Effector memory CD8-positive, alpha-beta T cell (primary cell): ENCODE measurements around the gene PLXNA4.

Experiments used
- ATAC-seq: fragments of 150-1000 bp; cut with Tn5 transposase; replicated peaks from 2 replicates; pipeline ENCODE4 v1.10.0; 2021; ENCODE audit warnings: mild to moderate bottlenecking, moderate library complexity
- DNase-seq, 3 experiments: peaks; one replicate each; pipeline ENCODE4 v3.0.0; 2021
- H3K27ac Mint-ChIP-seq, 2 donors: one replicate each; pipeline ENCODE4 v1.8.0; 2022; ENCODE audit warnings: mild to moderate bottlenecking in 2 of 2, mixed read lengths in 2 of 2, moderate library complexity in 2 of 2
- H3K27me3 Mint-ChIP-seq, 2 donors: one replicate each; pipeline ENCODE4 v1.8.0; 2022; ENCODE audit warnings: mixed read lengths in 2 of 2
- H3K36me3 Mint-ChIP-seq: one replicate; pipeline ENCODE4 v1.8.0; 2022; ENCODE audit warnings: mild to moderate bottlenecking, moderate library complexity, mixed read lengths; ENCODE audit not compliant: insufficient read depth
- H3K4me1 Mint-ChIP-seq, 2 donors: one replicate each; pipeline ENCODE4 v1.8.0; 2022; ENCODE audit warnings: low read depth in 2 of 2, mixed read lengths in 2 of 2
- H3K4me3 Mint-ChIP-seq, 2 donors: one replicate each; pipeline ENCODE4 v1.8.0; 2022; ENCODE audit warnings: mild to moderate bottlenecking in 2 of 2, mixed read lengths in 2 of 2, moderate library complexity in 2 of 2
- H3K9me3 Mint-ChIP-seq, 2 donors: one replicate each; pipeline ENCODE4 v1.8.0; 2022; ENCODE audit warnings: mixed read lengths in 2 of 2

Gene PLXNA4

GRCh38 chr7:132388688-132389087, 187.6 kb downstream of the PLXNA4 start:
- no peaks in the 10 kb centered on the region for H3K9me3 Mint-ChIP-seq

GRCh38 chr7:132387596-132387995, 188.7 kb downstream of the PLXNA4 start:
- Mint-ChIP-seq H3K4me1 (no peaks in the 10 kb centered on the region), H3K36me3 (no peaks in the 10 kb centered on the region), H3K27me3 (peaks cover 12 to 87% of the 10 kb centered on the region in 2 donors), H3K27ac (no peak overlapping the region), H3K4me3 (no peak overlapping the region), H3K9me3 (no peaks in the 10 kb centered on the region)
- ATAC-seq (no peak), DNase-seq (no peak)

More at GRCh38 chr7:132388688-132389087, 187.6 kb downstream of the PLXNA4 start:
- DNase-seq (no peak), ATAC-seq (no peak)
- Mint-ChIP-seq H3K27me3 (peaks cover 12 to 85% of the 10 kb centered on the region in 2 donors), H3K36me3 (no peaks in the 10 kb centered on the region), H3K4me3 (no peak overlapping the region), H3K27ac (no peak overlapping the region), H3K4me1 (no peaks in the 10 kb centered on the region)

- Mint-ChIP-seq H3K4me1 (no peaks in the 10 kb centered on the region), H3K9me3 (no peaks in the 10 kb centered on the region), H3K27ac (no peak overlapping the region), H3K36me3 (no peaks in the 10 kb centered on the region), H3K27me3 (peaks cover 18 to 91% of the 10 kb centered on the region in 2 donors), H3K4me3 (no peak overlapping the region)
- no peak for DNase-seq
- no peak for ATAC-seq
Observed at GRCh38 chr7:132386201-132386681, 190.0 kb downstream of the PLXNA4 start.

- peaks cover 16 to 86% of the 10 kb centered on the region in 2 donors for H3K27me3 Mint-ChIP-seq
- ATAC-seq (no peak), DNase-seq (no peak)
- no peaks in the 10 kb centered on the region for H3K36me3 Mint-ChIP-seq
- H3K4me3 Mint-ChIP-seq = no peak overlapping the region
- H3K27ac Mint-ChIP-seq = no peak overlapping the region
- H3K9me3 Mint-ChIP-seq = no peaks in the 10 kb centered on the region
- H3K4me1 Mint-ChIP-seq = no peaks in the 10 kb centered on the region
Observed at GRCh38 chr7:132383962-132384361, 192.3 kb downstream of the PLXNA4 start.

GRCh38 chr7:132381742-132382472, 194.4 kb downstream of the PLXNA4 start:
- H3K27me3 Mint-ChIP-seq = peaks cover 15 to 80% of the 10 kb centered on the region in 2 donors

GRCh38 chr7:132380059-132380458, 196.2 kb downstream of the PLXNA4 start:
- Mint-ChIP-seq H3K4me3 (no peak overlapping the region), H3K36me3 (no peaks in the 10 kb centered on the region), H3K27ac (no peak overlapping the region), H3K9me3 (no peaks in the 10 kb centered on the region), H3K27me3 (peaks cover 20 to 80% of the 10 kb centered on the region in 2 donors), H3K4me1 (no peaks in the 10 kb centered on the region)
- DNase-seq (no peak), ATAC-seq (no peak)

More at GRCh38 chr7:132381742-132382472, 194.4 kb downstream of the PLXNA4 start:
- ATAC-seq (no peak), DNase-seq (no peak)
- no peak overlapping the region for H3K27ac Mint-ChIP-seq
- no peaks in the 10 kb centered on the region for H3K9me3 Mint-ChIP-seq
- no peak overlapping the region for H3K4me3 Mint-ChIP-seq
- no peaks in the 10 kb centered on the region for H3K4me1 Mint-ChIP-seq
- H3K36me3 Mint-ChIP-seq = no peaks in the 10 kb centered on the region

- H3K36me3 Mint-ChIP-seq = no peaks in the 10 kb centered on the region
- H3K27me3 Mint-ChIP-seq = peaks cover 20 to 74% of the 10 kb centered on the region in 2 donors
- DNase-seq = no peak
- H3K9me3 Mint-ChIP-seq = no peaks in the 10 kb centered on the region
- ATAC-seq = no peak
- H3K27ac Mint-ChIP-seq = no peak overlapping the region
- H3K4me3 Mint-ChIP-seq = no peak overlapping the region
- H3K4me1 Mint-ChIP-seq = no peaks in the 10 kb centered on the region
Observed at GRCh38 chr7:132379292-132379691, 197.0 kb downstream of the PLXNA4 start.

GRCh38 chr7:132377703-132378584, 198.3 kb downstream of the PLXNA4 start:
- no peak for DNase-seq
- H3K9me3 Mint-ChIP-seq = no peaks in the 10 kb centered on the region
- H3K27ac Mint-ChIP-seq = no peak overlapping the region
- H3K4me1 Mint-ChIP-seq = no peaks in the 10 kb centered on the region
- peaks cover 20 to 63% of the 10 kb centered on the region in 2 donors for H3K27me3 Mint-ChIP-seq
- ATAC-seq = no peak
- H3K4me3 Mint-ChIP-seq = no peak overlapping the region
- H3K36me3 Mint-ChIP-seq = no peaks in the 10 kb centered on the region

GRCh38 chr7:132377015-132377414, 199.3 kb downstream of the PLXNA4 start:
- Mint-ChIP-seq H3K9me3 (no peaks in the 10 kb centered on the region), H3K36me3 (no peaks in the 10 kb centered on the region), H3K4me1 (no peaks in the 10 kb centered on the region), H3K27ac (no peak overlapping the region), H3K4me3 (no peak overlapping the region), H3K27me3 (peaks cover 18 to 53% of the 10 kb centered on the region in 2 donors)
- ATAC-seq (no peak), DNase-seq (no peak)

GRCh38 chr7:132376361-132377013, 199.8 kb downstream of the PLXNA4 start:
- no peak overlapping the region for H3K4me3 Mint-ChIP-seq
- H3K36me3 Mint-ChIP-seq = no peaks in the 10 kb centered on the region
- ATAC-seq = no peak
- no peak for DNase-seq
- no peaks in the 10 kb centered on the region for H3K9me3 Mint-ChIP-seq
- no peak overlapping the region for H3K27ac Mint-ChIP-seq
- peaks cover 13 to 48% of the 10 kb centered on the region in 2 donors for H3K27me3 Mint-ChIP-seq
- H3K4me1 Mint-ChIP-seq = no peaks in the 10 kb centered on the region

GRCh38 chr7:132373879-132374278, 202.4 kb downstream of the PLXNA4 start:
- no peaks in the 10 kb centered on the region for H3K36me3 Mint-ChIP-seq
- peaks cover 19 to 37% of the 10 kb centered on the region in 2 donors for H3K27me3 Mint-ChIP-seq
- no peaks in the 10 kb centered on the region for H3K4me1 Mint-ChIP-seq
- ATAC-seq = no peak
- no peaks in the 10 kb centered on the region for H3K9me3 Mint-ChIP-seq
- DNase-seq = no peak
- no peak overlapping the region for H3K4me3 Mint-ChIP-seq
- no peak overlapping the region for H3K27ac Mint-ChIP-seq

- DNase-seq = no peak
- H3K27me3 Mint-ChIP-seq = peaks cover 27 to 46% of the 10 kb centered on the region in 2 donors
- H3K27ac Mint-ChIP-seq = no peak overlapping the region
- H3K36me3 Mint-ChIP-seq = no peaks in the 10 kb centered on the region
- ATAC-seq = no peak
- no peak overlapping the region for H3K4me3 Mint-ChIP-seq
- H3K9me3 Mint-ChIP-seq = no peaks in the 10 kb centered on the region
- H3K4me1 Mint-ChIP-seq = no peaks in the 10 kb centered on the region
Observed at GRCh38 chr7:132373041-132373440, 203.2 kb downstream of the PLXNA4 start.

- Mint-ChIP-seq H3K4me3 (no peak overlapping the region), H3K4me1 (no peaks in the 10 kb centered on the region), H3K27ac (no peak overlapping the region), H3K9me3 (no peaks in the 10 kb centered on the region), H3K36me3 (no peaks in the 10 kb centered on the region), H3K27me3 (peaks cover 36 to 46% of the 10 kb centered on the region in 2 donors)
- no peak for DNase-seq
- ATAC-seq = no peak
Observed at GRCh38 chr7:132371948-132372347, 204.3 kb downstream of the PLXNA4 start.
